ENCODE measurements around the gene C2orf49.

The C2orf49 gene

DNA sequence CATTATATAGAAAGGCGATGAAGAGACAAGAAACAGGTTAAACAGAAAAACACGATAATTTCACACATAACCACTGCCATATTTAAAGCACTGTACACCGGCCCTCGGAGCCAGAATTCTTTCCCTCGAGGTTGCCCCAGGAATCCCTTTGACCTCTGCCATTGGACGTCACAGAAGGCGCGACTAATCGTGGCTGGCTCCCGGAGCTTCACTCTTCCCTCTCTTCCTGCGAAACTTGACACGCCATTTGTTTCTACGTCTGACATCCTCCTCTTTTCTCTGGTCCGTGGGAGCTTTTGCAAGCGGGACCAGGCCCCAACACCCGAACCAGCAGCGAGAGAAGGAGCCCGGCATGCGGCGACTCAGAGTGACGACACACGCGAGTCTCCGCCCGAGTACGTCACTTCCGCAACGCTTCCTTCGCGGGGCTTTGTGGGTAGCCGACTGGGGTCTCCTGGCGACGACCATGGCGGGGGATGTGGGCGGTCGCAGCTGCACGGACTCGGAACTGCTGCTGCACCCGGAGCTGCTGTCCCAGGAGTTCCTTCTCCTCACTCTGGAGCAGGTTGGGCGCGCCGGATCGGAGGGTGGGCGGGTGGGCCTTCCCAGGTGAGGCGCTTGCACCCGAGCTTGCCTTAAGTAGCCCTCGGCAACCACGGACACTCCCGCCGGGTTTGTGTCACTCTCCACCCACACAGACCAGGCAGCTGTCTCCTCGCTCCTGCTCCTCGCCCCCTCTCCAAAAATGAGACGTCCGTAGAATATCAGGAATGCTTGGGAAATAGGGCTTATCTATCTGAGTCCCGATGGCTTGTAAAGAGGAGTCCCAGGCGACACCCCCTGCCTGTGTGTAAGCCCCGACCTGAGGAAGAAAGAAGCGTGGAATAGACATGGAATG is at the start of gene C2orf49:
Gene C2orf49, plus strand, starts transcription at position 419 of the 898 bp plus-strand sequence. Its CDS starts 48 bp downstream, at position 467.
- TF ChIP-seq, protein P1, sequence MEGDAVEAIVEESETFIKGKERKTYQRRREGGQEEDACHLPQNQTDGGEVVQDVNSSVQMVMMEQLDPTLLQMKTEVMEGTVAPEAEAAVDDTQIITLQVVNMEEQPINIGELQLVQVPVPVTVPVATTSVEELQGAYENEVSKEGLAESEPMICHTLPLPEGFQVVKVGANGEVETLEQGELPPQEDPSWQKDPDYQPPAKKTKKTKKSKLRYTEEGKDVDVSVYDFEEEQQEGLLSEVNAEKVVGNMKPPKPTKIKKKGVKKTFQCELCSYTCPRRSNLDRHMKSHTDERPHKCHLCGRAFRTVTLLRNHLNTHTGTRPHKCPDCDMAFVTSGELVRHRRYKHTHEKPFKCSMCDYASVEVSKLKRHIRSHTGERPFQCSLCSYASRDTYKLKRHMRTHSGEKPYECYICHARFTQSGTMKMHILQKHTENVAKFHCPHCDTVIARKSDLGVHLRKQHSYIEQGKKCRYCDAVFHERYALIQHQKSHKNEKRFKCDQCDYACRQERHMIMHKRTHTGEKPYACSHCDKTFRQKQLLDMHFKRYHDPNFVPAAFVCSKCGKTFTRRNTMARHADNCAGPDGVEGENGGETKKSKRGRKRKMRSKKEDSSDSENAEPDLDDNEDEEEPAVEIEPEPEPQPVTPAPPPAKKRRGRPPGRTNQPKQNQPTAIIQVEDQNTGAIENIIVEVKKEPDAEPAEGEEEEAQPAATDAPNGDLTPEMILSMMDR (conservative IDR thresholded peaks at IDR 0.05), result no peak
- peak within 1 kb of the TSS; percentile 96 for H3K27ac ChIP-seq

DNA sequence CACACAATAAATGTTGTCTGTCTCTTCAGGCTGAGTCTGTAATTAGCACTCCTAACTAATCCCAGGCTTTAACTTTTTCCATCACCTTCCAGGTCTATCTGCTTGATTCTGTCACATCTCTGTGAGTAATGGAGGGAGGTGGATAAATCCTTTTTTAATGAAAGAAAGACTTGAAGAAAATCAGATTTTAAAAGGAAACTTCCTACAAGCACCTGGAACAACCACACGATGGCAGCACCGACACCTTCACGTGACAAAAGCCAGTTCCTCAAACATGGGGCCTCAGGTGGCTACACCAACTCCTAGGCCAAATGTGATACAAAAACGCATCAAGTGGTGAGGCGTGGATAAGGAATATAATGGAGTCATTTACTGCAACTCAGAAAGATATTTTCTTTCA is 49.6 kb upstream of the C2orf49 start:
- H3K27ac ChIP-seq, result no peak overlapping the region
- TF ChIP-seq, protein P1 (conservative IDR thresholded peaks at IDR 0.05), result peak; percentile 62

DNA sequence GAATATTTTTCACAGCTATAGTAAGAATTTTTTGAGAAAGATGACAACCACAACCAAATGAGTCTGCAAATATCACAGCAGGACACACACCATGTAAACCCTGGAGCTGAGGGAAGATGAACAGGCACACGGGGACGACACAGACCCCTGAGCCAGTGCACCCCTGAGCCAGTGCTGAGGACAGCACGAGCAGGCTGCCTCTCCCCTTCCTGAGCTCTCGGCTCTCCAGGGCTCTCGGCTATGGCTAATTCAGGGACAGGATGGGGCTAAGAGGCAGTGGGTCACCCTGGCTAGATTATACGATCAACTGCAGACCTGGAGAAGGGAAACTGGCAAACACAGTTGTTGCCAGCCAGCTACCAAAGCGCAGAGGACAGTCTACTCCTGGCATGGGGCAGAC is 49.2 kb upstream of the C2orf49 start:
- H3K27ac ChIP-seq, result no peak overlapping the region
- TF ChIP-seq, protein P1 (conservative IDR thresholded peaks at IDR 0.05), result no peak

DNA sequence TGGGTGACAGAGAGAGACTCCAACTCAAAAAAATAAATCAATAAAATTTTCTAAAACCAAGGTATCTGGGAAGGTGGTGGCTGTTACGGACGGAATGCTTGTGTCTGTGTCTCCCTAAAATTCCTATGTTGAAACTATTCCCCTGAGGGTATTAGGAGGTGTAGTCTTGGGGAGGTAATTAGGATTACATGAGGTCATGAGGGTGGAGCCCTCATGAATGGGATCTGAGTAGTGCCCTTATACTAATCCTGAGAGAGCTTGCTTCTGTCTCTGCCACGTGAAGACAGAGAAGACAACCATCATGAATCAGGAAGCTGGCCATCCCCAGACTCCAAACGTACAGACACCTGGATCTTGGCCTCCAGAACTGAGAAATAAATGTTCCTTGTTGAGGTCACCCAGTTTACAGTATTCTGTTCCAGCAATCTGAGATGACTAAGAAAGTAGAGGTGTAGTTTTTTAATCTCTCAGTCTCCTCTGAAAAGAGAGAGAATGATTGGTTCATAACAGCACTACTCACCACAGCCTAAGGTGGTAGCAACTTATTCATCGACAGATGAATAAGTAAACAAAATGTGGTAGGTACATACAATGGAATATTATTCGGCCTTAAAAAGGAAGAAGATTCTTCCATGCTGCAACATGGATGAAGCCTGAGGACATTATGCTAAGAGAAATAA is 46.2 kb upstream of the C2orf49 start:
- H3K27ac ChIP-seq, result no peak overlapping the region
- TF ChIP-seq, protein P1 (conservative IDR thresholded peaks at IDR 0.05), result no peak

DNA sequence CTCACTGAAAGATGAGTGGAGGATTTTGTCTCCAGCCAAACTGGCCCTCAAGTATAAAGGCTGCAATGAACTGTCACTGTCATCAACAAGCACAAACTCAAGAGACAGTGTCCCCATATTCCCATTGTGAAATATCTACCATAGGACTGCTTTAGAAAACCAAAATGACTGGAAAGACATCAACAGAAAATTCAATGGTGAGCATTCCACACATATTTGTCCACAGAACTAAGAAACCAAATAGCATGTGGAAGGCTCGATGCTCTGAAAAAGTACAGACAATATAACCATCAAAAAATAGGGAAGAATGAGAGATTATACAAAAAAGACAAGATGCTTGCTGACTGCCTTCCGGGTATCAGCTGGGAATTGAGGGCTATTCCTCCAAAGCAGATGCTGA is 45.4 kb upstream of the C2orf49 start:
- H3K27ac ChIP-seq, result no peak overlapping the region

DNA sequence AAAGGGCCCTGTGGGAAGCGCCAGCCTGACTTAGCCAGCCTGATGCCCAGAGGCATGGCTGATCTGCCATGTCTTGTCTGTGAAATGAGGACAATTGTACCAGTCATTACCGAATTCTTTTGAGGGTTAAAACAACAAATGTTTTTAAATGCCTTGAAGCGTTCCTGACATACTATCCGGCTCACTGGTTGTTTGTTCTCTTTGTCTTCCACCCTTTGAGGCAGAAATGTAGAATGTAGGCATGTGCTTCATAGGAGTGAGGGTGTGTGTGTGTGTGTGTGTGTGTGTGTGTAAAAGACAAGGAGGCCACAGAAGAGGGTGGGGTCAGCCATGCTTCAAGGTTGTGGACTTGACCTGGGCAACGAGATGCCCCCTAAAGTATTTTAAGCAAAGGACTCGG is 43.3 kb upstream of the C2orf49 start:
- peak overlapping the region; percentile 95 for H3K27ac ChIP-seq
- TF ChIP-seq, protein P1 (conservative IDR thresholded peaks at IDR 0.05), result no peak

More for the DNA sequence above, 45.4 kb upstream of the C2orf49 start:
- TF ChIP-seq, protein P1 (conservative IDR thresholded peaks at IDR 0.05), result no peak

DNA sequence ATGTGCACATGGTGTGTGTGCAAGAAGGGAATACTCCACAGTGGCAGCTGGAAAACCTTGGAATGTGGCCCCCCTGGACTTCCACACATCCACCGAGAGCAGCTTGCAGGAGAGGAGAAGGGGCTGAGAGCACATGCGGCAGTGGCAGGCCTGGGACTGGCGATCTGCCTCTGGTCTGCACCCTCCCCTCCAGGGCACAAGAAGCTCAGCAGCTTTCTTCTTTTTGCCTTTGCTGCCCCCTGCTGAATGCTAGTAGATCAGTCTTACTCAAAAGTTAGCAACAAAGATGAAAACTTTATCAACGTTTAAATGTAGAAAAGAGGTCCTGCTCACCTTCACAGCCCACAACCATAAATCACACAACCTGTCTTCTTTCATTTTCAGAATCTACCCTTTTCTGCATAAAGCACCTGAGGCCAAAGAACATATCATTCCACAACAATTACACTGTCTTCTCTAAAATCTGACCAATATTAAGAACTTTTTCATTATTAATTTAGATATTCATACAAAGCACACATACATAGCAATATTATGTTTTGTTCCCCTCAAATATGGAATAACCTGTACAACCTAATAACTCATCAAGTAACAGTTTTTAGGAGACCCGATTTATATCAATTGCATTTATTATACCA is 42.4 kb upstream of the C2orf49 start:
- TF ChIP-seq, protein P1 (conservative IDR thresholded peaks at IDR 0.05), result peak; percentile 78
- peak overlapping the region; percentile 95 for H3K27ac ChIP-seq

All from VCaP (cell line).